GM12878 (cell line): ENCODE results near the gene TNF. TPM values are rescaled to one million over a fixed set of nuclear protein-coding genes. Genes with fewer than 3 reads are reported as not detected.

Source experiments
- BHLHE40 ChIP-seq, 2 experiments: fragments of 450-650 bp in 1 of 2; IDR thresholded peaks; 2 replicates each; pipeline ENCODE4 v1.6.1; 2011 to 2017; ENCODE audit warnings: low read depth in 2 of 2, borderline replicate concordance in 1 of 2, improper control_type of control experiment in 1 of 2, low read length in 1 of 2, mild to moderate bottlenecking in 1 of 2
- CBFB ChIP-seq: IDR thresholded peaks from 2 replicates; pipeline ENCODE4 v1.6.1; 2016; ENCODE audit warnings: antibody characterized with exemption, low read depth
- CUX1 ChIP-seq: IDR thresholded peaks from 2 replicates; pipeline ENCODE4 v1.6.1; 2012; ENCODE audit warnings: improper control_type of control experiment, low read depth, low read length; ENCODE audit not compliant: insufficient replicate concordance
- GATAD2B ChIP-seq: fragments of 450-650 bp; conservative IDR thresholded peaks from 2 replicates; pipeline ENCODE4 v1.6.1; 2017; ENCODE audit warnings: low read depth, mild to moderate bottlenecking, moderate library complexity
- IKZF2 ChIP-seq, 2 experiments: fragments of 450-650 bp; IDR thresholded peaks; 2 replicates each; pipeline ENCODE4 v1.6.1; 2017; ENCODE audit warnings: mild to moderate bottlenecking in 2 of 2, moderate library complexity in 2 of 2
- ZBTB4 ChIP-seq: fragments of 450-650 bp; formaldehyde crosslinking; IDR thresholded peaks from 2 replicates; pipeline ENCODE4 v1.4.0; 2022; ENCODE audit warnings: mild to moderate bottlenecking, moderate library complexity
- ZNF274 ChIP-seq: IDR thresholded peaks from one replicate; pipeline ENCODE4 v1.8.0; 2011; ENCODE audit not compliant: insufficient read length, insufficient read depth
- polyA plus RNA-seq, 11 experiments: library from polyadenylated mRNA; depleted of rRNA in 4 of 11; unstranded in 6 of 11; stranded (reverse) in 5 of 11; fragments of >200 nt; fragmentation: Nextera tagmentation in 4 of 11; fragmentation: Illumina TruSeq in 1 of 11; extraction: Ambion mirVana in 4 of 11; extraction: Trizol in 1 of 11; gene quantifications; 1 replicate in 1 of 11; 2 replicates in 10 of 11; pipeline versions ENCODE4 v1.2.1 to v1.2.3, GENCODE V29; 2011 to 2016; ENCODE audit warnings: inconsistent platforms in 2 of 11, missing spikeins in 2 of 11, low read depth in 1 of 11
- total RNA-seq, 4 experiments: library from RNA; depleted of rRNA in 3 of 4; stranded (reverse); fragments of >200 nt in 3 of 4; fragmentation: Illumina TruSeq in 1 of 4; extraction: Trizol in 1 of 4; gene quantifications; 2 replicates each; pipeline versions ENCODE4 v1.2.1 to v1.2.3, GENCODE V29; 2013 to 2021

Gene TNF
- total and polyA plus RNA-seq, 10 of the 15 experiments (the other 5 are each of a cell fraction or from before 2014, with no cell fraction given) = 18.0 to 94.8 (median 61.9) TPM

- TF ChIP-seq CUX1 (no peak), BHLHE40 (IDR thresholded peaks at IDR 0.05; ENCODE audit: borderline replicate concordance in 1 of 2, low read depth in 2 of 2, low read length in 1 of 2) (peak; percentile 64 to 66; a peak in 2 of 4 replicates), GATAD2B (peak; percentile 11), ZBTB4 (CRISPR knock-in tag) (0 out of 2 replicates have a peak, but pooled peaks have one; percentile 58), ZNF274 (no peak), CBFB (peak; percentile 64; the same call in 1 of the 2 replicates), IKZF2 (IDR thresholded peaks at IDR 0.05) (peak; percentile 83 to 90)
Measured at GRCh38 chr6:31619805-31620585, 44.6 kb downstream of the TNF start (continued).
